GM18502 (cell line): ENCODE measurements around the gene AHNAK.
"Not testable (repeated sequence)": the region's sequence is repeated elsewhere in the genome, so short reads cannot be mapped to it uniquely, and the experiment has no call there.

Experiments used
- ATAC-seq: cut with Tn5 transposase; IDR thresholded peaks from one replicate; pipeline ENCODE4 v1.9.1; 2021; ENCODE audit warnings: mild to moderate bottlenecking; ENCODE audit not compliant: unreplicated experiment, poor library complexity

The AHNAK gene

GRCh38 chr11:62573006-62573591, 26.5 kb upstream of the AHNAK start:
- ATAC-seq, result no peak

DNA sequence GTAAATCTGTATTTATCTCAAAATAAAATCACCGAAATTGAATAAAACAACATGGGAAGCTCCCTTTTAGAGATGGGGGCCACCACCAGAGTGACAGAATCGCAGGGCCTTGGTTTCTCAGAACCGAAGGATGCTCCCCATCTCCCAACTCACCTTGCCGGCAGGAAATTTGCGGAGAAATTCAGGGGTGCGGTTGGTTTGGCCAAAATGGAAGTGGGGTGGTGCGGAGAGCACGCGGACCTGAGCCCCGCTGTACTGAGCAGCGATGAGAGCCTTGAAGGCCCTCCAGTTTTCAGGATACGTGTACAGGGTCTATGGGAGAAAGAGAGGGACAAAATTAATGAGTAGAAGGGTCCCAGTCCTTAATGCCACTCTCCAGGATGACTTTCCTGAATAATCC, 25.8 kb upstream of the AHNAK start:
- ATAC-seq, result no peak

GRCh38 chr11:62571493-62571892, 24.9 kb upstream of the AHNAK start:
- not testable (repeated sequence) for ATAC-seq

DNA sequence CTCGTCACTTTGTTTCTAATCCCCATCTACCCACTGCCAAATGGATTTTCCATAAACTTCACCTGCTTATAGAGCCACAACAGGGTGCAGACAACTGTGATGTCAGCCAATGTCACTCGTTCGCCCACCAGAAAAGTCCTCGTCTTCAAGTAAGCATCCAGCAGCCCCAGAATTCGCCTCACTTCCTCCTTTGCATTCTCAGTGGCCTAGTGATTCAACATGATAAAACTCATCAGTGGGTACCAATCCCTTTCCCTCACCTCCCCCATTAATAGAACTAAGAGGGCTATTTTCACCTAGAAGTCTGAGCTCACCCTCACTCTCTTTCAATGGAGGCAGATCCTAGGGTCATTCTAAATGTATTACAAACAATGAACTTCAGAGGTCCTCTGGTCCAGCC, 24.3 kb upstream of the AHNAK start:
- ATAC-seq, result not testable (repeated sequence)

DNA sequence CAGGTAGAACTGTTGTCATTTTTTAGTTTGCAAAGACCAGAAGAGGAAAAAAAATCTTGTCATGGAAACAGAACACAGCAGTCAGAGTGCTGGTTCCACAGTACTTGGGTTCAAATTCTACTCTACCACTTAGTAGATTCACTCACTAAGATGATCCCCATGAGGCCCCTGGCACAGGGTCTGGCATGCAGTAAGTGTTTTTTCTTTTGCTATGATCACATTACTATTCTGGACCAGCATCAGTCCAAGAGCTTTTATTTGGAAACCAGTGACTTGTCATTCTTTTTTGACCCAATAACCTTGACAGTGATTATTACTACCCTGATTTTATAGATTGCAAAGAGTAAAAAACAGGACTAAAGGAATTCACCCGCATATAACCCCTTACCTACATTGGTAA, 23.0 kb upstream of the AHNAK start:
- no peak for ATAC-seq

DNA sequence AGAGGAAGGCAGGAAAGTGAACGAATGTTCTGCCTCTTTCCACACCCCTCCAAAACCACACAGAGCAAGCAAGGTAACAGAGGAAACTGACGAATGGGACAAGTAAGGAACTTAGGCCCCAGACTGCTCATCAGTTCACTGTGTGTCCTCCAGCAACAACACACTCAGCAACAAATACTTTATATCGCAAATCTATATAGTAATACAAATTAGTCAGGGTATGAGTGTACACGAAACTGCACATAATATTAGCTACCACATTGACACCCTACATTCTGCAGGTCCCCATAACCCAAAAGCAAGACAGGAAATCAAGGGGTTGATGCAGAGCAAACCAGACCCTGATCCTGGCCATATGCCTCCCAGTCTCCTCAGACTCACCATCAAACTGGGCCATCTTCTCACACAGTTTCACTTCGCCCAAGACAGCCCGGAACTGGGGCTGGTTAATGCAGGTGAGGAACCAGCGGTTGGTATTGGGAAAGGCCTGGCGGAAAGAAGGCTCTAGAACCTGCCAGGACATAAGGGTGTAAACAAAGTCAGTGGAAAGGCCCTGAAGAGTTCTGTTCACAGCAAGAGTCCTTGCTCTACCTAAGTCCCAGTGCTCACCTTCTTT, 20.5 kb upstream of the AHNAK start:
- no peak for ATAC-seq

GRCh38 chr11:62566247-62566646, 19.6 kb upstream of the AHNAK start:
- no peak for ATAC-seq

DNA sequence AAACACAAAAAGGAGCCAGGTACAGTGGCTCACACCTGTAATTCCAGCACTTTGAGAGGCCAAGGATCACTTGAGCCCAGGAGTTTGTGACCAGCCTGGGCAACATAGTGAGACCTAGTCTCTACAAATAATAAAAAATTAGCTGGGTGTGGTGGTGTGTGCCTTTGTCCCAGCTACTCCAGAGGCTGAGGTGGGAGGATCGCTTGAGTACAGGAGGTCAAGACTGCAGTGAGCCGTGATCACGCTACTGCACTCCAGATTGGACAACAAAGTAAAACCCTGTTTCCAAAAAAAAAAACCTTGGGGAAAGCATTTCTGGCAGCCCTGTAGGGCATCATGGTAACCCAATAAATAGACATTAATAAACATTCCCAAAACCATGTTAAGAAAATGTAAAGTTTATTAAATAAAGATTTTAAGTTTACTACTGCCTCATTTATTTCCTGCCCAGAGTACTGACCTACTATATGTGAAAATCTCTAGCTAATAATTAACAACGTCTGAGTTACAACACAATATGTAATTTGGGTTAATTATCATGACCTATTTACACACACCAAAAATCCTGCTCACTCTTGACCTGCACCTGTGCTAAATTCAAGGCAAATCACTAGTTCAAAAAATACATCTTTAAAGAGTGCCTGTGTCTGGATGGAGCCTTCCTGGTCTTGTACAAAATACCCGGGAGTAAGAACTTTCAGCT, 18.6 kb upstream of the AHNAK start:
- ATAC-seq, result no peak

- not testable (repeated sequence) for ATAC-seq
Measured at GRCh38 chr11:62561677-62562230, 15.1 kb upstream of the AHNAK start.

DNA sequence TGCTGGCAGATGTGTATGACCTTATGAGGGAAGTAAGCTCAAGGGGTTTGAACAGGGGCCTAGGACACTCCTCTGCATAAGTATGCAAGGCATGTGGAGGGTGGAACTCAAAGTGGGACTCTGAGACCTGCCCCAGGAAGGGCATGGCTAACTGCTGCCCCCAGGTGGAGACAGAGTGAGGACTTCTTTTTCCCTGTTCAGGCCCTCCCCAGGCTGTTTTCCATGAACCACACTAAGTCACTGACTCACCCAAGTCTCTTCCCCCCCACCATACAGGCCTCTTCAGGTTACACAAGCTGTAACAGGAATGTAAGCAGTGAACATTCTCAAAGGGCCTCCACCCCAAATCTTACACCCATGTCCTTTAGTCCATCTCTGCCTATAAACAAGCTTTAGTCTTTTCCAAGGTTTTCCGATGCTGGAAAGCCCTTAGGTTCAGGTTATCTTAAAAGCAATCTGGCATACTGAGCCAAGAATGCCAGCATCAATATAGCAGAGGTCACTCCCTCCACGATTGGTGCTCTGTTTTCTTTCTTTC, 14.0 kb upstream of the AHNAK start:
- no peak for ATAC-seq

- ATAC-seq, result not testable (repeated sequence)
Measured at GRCh38 chr11:62559626-62560025, 13.0 kb upstream of the AHNAK start.

GRCh38 chr11:62559204-62559603, 12.6 kb upstream of the AHNAK start:
- ATAC-seq, result no peak

DNA sequence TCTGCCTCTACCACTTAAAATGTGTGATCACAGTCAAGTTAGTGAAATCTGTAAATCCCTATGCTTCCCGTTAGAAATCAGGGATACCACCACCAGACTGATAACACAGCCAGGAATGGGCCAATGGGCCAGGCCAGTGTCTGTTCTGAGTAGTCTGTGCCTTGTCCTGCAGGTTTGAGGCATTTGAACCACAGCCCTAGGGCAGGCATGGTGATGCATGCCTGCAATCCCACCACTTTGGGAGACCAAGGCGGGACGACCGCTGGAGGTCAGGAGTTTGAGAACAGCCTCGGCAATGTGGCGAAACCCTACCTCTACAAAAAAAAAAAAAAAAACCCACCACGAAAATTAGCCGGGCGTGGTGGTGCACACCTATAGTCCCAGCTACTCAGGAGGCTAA, 12.1 kb upstream of the AHNAK start:
- ATAC-seq, result no peak

DNA sequence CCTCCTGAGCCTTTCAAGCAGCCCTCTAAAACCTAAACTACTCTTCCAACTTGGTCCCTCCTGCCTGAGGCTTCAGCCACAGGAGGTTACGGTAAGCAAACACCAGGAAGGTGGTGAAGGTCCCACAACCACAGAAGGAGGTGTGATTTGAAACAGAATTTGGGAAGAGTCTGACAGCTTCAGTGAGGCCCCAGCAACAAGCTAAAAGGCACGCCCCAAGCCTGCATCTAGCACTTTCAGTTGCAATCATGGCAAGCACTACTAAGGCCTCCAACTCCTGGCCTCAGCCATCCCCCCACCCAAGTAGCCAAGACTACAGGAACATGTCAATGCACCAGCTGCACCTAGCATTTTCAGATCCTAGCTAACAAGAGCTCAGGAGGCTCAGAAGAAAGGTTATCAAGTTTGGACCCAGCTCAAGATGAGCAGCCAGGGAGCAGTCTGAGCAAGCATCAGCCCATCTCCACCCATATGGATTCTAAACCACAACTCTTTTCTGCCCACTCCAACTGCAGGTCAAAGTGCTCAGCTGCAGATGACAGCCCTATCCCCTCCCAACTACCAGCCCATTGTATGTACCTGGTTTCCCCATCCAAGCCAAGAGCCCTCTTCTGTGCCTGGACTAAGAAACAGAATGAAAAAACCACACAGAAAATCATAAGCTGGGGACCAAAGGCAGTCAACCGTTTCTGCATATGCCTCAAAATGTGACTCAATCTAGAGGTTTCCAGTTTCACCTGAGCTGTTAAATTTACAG, 10.4 kb upstream of the AHNAK start:
- ATAC-seq, result peak; percentile 38

DNA sequence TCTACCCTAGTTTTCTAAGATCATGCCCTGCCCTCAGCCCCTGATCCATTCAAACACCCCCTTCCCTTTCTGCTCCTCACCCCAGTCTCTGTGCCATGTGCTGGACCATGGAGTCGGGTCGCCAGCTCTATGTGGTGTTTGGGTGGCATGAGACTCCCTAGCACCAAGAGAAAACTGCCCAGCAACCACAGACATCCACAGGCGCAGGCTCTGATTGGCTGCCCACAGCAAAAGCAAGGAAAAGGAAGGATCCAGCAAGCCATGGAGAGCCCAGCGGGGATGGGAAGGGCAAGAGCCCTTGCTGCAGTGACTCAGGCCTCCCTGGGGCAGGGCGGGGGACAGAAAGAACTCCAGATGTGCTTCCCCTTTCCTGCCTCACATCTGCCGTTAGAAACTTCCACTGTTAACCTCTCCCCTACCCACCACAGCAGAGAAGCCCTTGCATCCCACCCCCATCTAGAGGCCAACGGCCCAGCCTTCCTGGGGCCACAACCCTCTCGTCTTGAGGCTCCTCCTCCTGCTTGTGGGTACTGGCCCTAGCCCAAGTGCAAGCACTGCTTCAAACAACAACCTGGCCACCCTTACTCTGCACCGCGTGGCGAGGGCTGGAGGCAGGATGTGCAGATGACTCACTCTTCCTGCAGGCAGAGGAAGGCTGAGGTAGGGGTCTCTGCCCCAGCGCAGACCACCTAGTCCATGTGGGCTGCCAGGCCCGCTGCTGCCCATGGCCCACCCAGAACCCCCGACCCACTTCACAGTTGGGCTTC, 9.7 kb upstream of the AHNAK start:
- ATAC-seq, result peak; percentile 47

DNA sequence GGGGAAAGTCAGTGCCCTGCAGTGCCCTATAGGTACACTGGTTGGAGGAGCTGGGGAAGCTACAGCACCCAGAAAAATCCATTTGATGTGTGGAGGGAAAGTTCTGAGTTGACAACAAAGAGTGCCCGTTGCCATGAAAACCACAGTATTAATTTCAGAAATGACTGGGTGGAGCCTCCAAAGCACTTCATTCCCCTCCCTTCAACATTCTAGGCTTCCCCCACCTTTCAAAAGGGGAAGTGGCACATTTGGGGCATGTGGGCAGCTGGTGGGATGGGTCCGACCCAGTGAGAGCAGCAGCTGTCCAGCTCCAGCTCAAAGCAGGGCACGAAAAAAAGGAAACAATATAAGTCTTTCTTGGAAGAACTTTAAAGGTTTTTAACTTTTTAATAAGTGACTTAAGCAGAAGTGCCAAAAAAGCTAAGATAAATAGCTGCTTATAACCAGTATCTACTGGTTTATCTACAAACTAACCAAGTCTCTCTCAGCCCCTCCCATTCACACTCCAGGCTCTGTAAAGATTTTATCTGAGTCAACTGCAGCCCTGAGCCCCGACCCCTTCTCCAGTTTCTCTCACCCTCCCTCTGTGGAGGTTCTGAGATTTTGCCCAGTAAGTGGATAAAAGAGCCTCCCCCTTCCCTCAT, 9.0 kb upstream of the AHNAK start:
- peak; percentile 33 for ATAC-seq

GRCh38 chr11:62554387-62555167, 8.0 kb upstream of the AHNAK start:
- ATAC-seq, result no peak

DNA sequence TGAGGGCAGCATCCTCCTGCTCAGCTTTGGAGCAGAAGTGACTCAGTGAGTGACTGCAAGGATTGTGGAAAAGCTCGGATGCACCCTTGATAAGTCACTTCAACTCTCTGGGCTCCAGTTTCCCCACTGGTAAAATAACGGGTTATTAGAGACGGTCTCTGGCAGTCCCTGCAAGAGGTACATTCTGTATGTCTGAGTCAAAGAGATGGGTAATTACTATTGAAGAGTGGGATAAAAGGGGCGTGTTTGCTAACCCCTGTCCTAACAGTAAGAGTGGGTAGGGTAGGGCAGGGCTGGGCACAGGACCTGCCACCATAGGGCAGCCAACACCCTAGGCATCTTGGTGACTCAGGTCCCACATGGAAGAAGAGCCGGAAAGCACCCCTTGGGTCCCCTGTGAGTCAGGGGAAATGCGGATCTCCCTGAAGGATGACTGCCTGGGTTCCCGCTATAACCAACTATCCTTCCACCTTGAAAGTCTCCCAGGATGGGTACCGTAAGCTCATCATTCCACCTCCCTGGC, 7.3 kb upstream of the AHNAK start:
- ATAC-seq, result no peak
